Activated T-cell treated with anti-CD3 and anti-CD28 coated beads for 1 hour (primary cell): ENCODE measurements around the gene PTPA.
"Not testable (repeated sequence)": the region's sequence is repeated elsewhere in the genome, so short reads cannot be mapped to it uniquely, and the experiment has no call there.

Experiments used
- DNase-seq: peaks from one replicate; pipeline ENCODE4 v3.0.0-alpha.2; 2020; ENCODE audit warnings: low read depth

The PTPA gene

GRCh38 chr9:129109952-129110739, 1.1 kb upstream of the PTPA start:
- DNase-seq, result no peak

GRCh38 chr9:129111528-129112151, 425 bp downstream of the PTPA start:
- no peak for DNase-seq

GRCh38 chr9:129112526-129112925, 1.3 kb downstream of the PTPA start:
- DNase-seq, result not testable (repeated sequence)

- DNase-seq, result no peak
These were observed 2.6 kb downstream of the PTPA start for GRCh38 chr9:129113645-129114304.

GRCh38 chr9:129118799-129119198, 7.6 kb downstream of the PTPA start:
- no peak for DNase-seq

GRCh38 chr9:129121483-129121882, 10.3 kb downstream of the PTPA start:
- DNase-seq, result no peak

GRCh38 chr9:129122133-129122532, 10.9 kb downstream of the PTPA start:
- DNase-seq, result no peak

- not testable (repeated sequence) for DNase-seq
These were observed 11.8 kb downstream of the PTPA start for GRCh38 chr9:129122976-129123375.

GRCh38 chr9:129124506-129125069, 13.4 kb downstream of the PTPA start:
- DNase-seq, result no peak

GRCh38 chr9:129125478-129125877, 14.3 kb downstream of the PTPA start:
- no peak for DNase-seq

- DNase-seq, result no peak
These were observed 15.8 kb downstream of the PTPA start for GRCh38 chr9:129126749-129127618.

GRCh38 chr9:129128689-129129088, 17.5 kb downstream of the PTPA start:
- no peak for DNase-seq

- DNase-seq, result not testable (repeated sequence)
These were observed 19.1 kb downstream of the PTPA start for GRCh38 chr9:129130271-129130670.

GRCh38 chr9:129130791-129131190, 19.6 kb downstream of the PTPA start:
- no peak for DNase-seq

GRCh38 chr9:129131300-129132145, 20.3 kb downstream of the PTPA start:
- peak; percentile 76 for DNase-seq

- no peak for DNase-seq
These were observed 21.9 kb downstream of the PTPA start for GRCh38 chr9:129133082-129133481.

GRCh38 chr9:129135476-129135875, 24.3 kb downstream of the PTPA start:
- no peak for DNase-seq

GRCh38 chr9:129136446-129137035, 25.3 kb downstream of the PTPA start:
- DNase-seq, result no peak

GRCh38 chr9:129137292-129138143, 26.3 kb downstream of the PTPA start:
- no peak for DNase-seq

- no peak for DNase-seq
These were observed 26.9 kb downstream of the PTPA start for GRCh38 chr9:129138144-129138462.
